Measurements from ENCODE around the gene NSG2. TPM values are rescaled to one million over a fixed set of nuclear protein-coding genes. Genes with fewer than 3 reads are reported as not detected.

The NSG2 gene
- total and polyA plus RNA-seq, 2 of the 4 experiments (the other 2 are of a cell fraction) = not detected

GRCh38 chr5:174141398-174141797 lies 95.9 kb downstream of the NSG2 start:
- no peak overlapping the region for H4K91ac ChIP-seq (ENCODE audit: insufficient read depth, low read depth, low read length)
- dilution Hi-C loops (cut with HindIII; ENCODE audit: low sequenced_read_pairs, unreplicated experiment) = no loop called here
- H2BK120ac ChIP-seq (ENCODE audit: low read depth, low read length) = no peak overlapping the region
- H2BK20ac ChIP-seq (ENCODE audit: low read depth, low read length) = no peak overlapping the region
- no peak overlapping the region for H3K27ac ChIP-seq (ENCODE audit: insufficient read depth, low read length)
- H3K23ac ChIP-seq (ENCODE audit: low read depth, low read length) = no peak overlapping the region
- no peak overlapping the region for H4K5ac ChIP-seq (ENCODE audit: low read depth, low read length)
- no peak overlapping the region for H3K56ac ChIP-seq (ENCODE audit: extremely low read depth, insufficient read depth, low read length)
- no peak overlapping the region for H4K8ac ChIP-seq (ENCODE audit: low read depth in 2 of 2, low read length in 2 of 2)
- H3K4me1 ChIP-seq (ENCODE audit: control insufficient read depth, insufficient read depth, low read length) = no peaks in the 10 kb centered on the region
- H3K4me3 ChIP-seq (ENCODE audit: insufficient read depth, low read depth, low read length) = no peak overlapping the region
- no peak overlapping the region for H3K4ac ChIP-seq (ENCODE audit: low read depth, low read length)
- no peaks in the 10 kb centered on the region for H3K9me1 ChIP-seq (ENCODE audit: insufficient read depth, low read length)
- BruUV-seq (replicated peaks) = no TSS peak
- no peak overlapping the region for H2AK5ac ChIP-seq (ENCODE audit: low read depth, low read length)
- no peak overlapping the region for H2BK15ac ChIP-seq (ENCODE audit: low read depth, low read length)
- intact Hi-C loops (cut with micrococcal nuclease) = no loop called here
- no peaks in the 10 kb centered on the region for H3K27me3 ChIP-seq (ENCODE audit: control insufficient read depth, insufficient read depth, low read length)
- no peaks in the 10 kb centered on the region for H4K20me1 ChIP-seq (ENCODE audit: insufficient read depth, low read length)
- no peak overlapping the region for H3K4me2 ChIP-seq (ENCODE audit: low read depth, low read length)
- TF ChIP-seq MAFK (IDR thresholded peaks at IDR 0.05; ENCODE audit: low read depth, low read length) (no peak), MAZ (IDR thresholded peaks at IDR 0.05; ENCODE audit: borderline replicate concordance, low read depth, low read length) (no peak), BHLHE40 (IDR thresholded peaks at IDR 0.05; ENCODE audit: low read depth, low read length) (no peak), RCOR1 (IDR thresholded peaks at IDR 0.05; ENCODE audit: insufficient replicate concordance, low read length) (no peak), CEBPB (IDR thresholded peaks at IDR 0.05; ENCODE audit: low read depth, low read length) (no peak), NFE2L2 (IDR thresholded peaks at IDR 0.05; ENCODE audit: low read depth, low read length) (no peak), FOS (IDR thresholded peaks at IDR 0.05; ENCODE audit: low read depth, low read length) (no peak)
- TF ChIP-seq, protein P1, sequence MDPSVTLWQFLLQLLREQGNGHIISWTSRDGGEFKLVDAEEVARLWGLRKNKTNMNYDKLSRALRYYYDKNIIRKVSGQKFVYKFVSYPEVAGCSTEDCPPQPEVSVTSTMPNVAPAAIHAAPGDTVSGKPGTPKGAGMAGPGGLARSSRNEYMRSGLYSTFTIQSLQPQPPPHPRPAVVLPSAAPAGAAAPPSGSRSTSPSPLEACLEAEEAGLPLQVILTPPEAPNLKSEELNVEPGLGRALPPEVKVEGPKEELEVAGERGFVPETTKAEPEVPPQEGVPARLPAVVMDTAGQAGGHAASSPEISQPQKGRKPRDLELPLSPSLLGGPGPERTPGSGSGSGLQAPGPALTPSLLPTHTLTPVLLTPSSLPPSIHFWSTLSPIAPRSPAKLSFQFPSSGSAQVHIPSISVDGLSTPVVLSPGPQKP (IDR thresholded peaks at IDR 0.05; ENCODE audit: borderline replicate concordance, low read depth, low read length) = no peak
- in situ Hi-C loops (cut with MboI; ENCODE audit: low sequenced_read_pairs) = no loop called here
- WGBS, 2 experiments (ENCODE audit: extremely low coverage in 2 of 2, insufficient read length in 1 of 2) = 10% methylated on average over 2 of the region's 6 CpGs; no CpG with 5 or more reads in 1 of the 2 experiments
- ChIA-PET POLR2A (ENCODE audit: unreplicated experiment) (no interaction called here), CTCF (no interaction called here)
- no peak overlapping the region for H3K9ac ChIP-seq (ENCODE audit: low read depth, low read length)
- H2AK9ac ChIP-seq (replicated peaks; ENCODE audit: low read depth, low read length, poor library complexity) = no peak overlapping the region
- peaks cover 16% of the 10 kb centered on the region for H3K9me3 ChIP-seq (ENCODE audit: control insufficient read depth, insufficient read depth, low read length)
- no peak overlapping the region for H2BK5ac ChIP-seq (ENCODE audit: low read depth, low read length, poor library complexity, severe bottlenecking)
- H3K36me3 ChIP-seq (ENCODE audit: control insufficient read depth, insufficient read depth, low read length) = no peaks in the 10 kb centered on the region
- DNase-seq = no peak
- H3K18ac ChIP-seq (ENCODE audit: low read depth, low read length) = no peak overlapping the region
- no peaks in the 10 kb centered on the region for H3K79me1 ChIP-seq (ENCODE audit: low read depth in 1 of 2, low read length in 2 of 2)
- H2AFZ ChIP-seq (replicated peaks; ENCODE audit: low read length, poor library complexity) = no peak overlapping the region
- no peak overlapping the region for H3K14ac ChIP-seq (replicated peaks; ENCODE audit: low read depth, low read length)
- no peak for ATAC-seq (ENCODE audit: low read depth)
